ENCODE results near the gene PCGF3. TPM values are rescaled to one million over a fixed set of nuclear protein-coding genes. Genes with fewer than 3 reads are reported as not detected.

The PCGF3 gene
- total RNA-seq, 4 donors from 2014 or later, result 56.5 to 256 (median 97.2) TPM

GRCh38 chr4:678331-679103 is 27.1 kb upstream of the PCGF3 start:
- no peaks in the 10 kb centered on the region for H3K36me3 ChIP-seq
- no peaks in the 10 kb centered on the region for H3K27me3 ChIP-seq
- H3K27ac ChIP-seq, result no peak overlapping the region
- H3K9me3 ChIP-seq, result no peaks in the 10 kb centered on the region
- 76% methylated on average over 10 of the region's 14 CpGs; no CpG with 5 or more reads in 1 of the 2 donors for WGBS, 2 donors (ENCODE audit: low coverage in 1 of 2)
- in situ Hi-C loops (cut with MboI; ENCODE audit: low pct_ligation_motif_present in 1 of 4, low pct_unique_long_range_greater_than_20kb in 1 of 4, low sequenced_read_pairs in 3 of 4), result no loop called here
- no peak overlapping the region for H3K4me3 ChIP-seq
- DNase-seq, result no peak
- intact Hi-C loops (cut with DNase I; ENCODE audit: low total_unique reads), result no loop called here
- H3K4me1 ChIP-seq, result peaks cover 9 to 52% (median 46%) of the 10 kb centered on the region in 4 donors
- no peak for TF ChIP-seq POLR2AphosphoS5 (IDR thresholded peaks at IDR 0.05)
- TF ChIP-seq POLR2A (IDR thresholded peaks at IDR 0.05), result no peak
- TF ChIP-seq CTCF (IDR thresholded peaks at IDR 0.05), result no peak
- no peak for TF ChIP-seq EP300 (IDR thresholded peaks at IDR 0.05; ENCODE audit: low read depth)

GRCh38 chr4:679104-679481 is 26.5 kb upstream of the PCGF3 start:
- no peak for DNase-seq
- H3K4me3 ChIP-seq, result no peak overlapping the region
- TF ChIP-seq EP300 (IDR thresholded peaks at IDR 0.05; ENCODE audit: low read depth) (no peak), POLR2AphosphoS5 (IDR thresholded peaks at IDR 0.05) (no peak), POLR2A (IDR thresholded peaks at IDR 0.05) (no peak), CTCF (IDR thresholded peaks at IDR 0.05) (no peak)
- WGBS, 2 donors (ENCODE audit: low coverage in 1 of 2), result 86% methylated on average over 13 of the region's 13 CpGs; no CpG with 5 or more reads in 1 of the 2 donors
- H3K9me3 ChIP-seq, result no peaks in the 10 kb centered on the region
- H3K27me3 ChIP-seq, result no peaks in the 10 kb centered on the region
- H3K36me3 ChIP-seq, result no peaks in the 10 kb centered on the region
- no peak overlapping the region for H3K27ac ChIP-seq
- H3K4me1 ChIP-seq, result peaks cover 9 to 56% (median 50%) of the 10 kb centered on the region in 4 donors
- intact Hi-C loops (cut with DNase I; ENCODE audit: low total_unique reads), result no loop called here
- in situ Hi-C loops (cut with MboI; ENCODE audit: low pct_ligation_motif_present in 1 of 4, low pct_unique_long_range_greater_than_20kb in 1 of 4, low sequenced_read_pairs in 3 of 4), result no loop called here

GRCh38 chr4:679629-680028 is 26.0 kb upstream of the PCGF3 start:
- H3K27ac ChIP-seq, result no peak overlapping the region
- H3K4me1 ChIP-seq, result peaks cover 9 to 57% (median 51%) of the 10 kb centered on the region in 4 donors

More at GRCh38 chr4:679629-680028, 26.0 kb upstream of the PCGF3 start:
- in situ Hi-C loops (cut with MboI; ENCODE audit: low pct_ligation_motif_present in 1 of 4, low pct_unique_long_range_greater_than_20kb in 1 of 4, low sequenced_read_pairs in 3 of 4) (no loop called here), intact Hi-C loops (cut with DNase I; ENCODE audit: low total_unique reads) (no loop called here)
- Histone ChIP-seq H3K36me3 (no peaks in the 10 kb centered on the region), H3K4me3 (no peak overlapping the region), H3K9me3 (no peaks in the 10 kb centered on the region), H3K27me3 (no peaks in the 10 kb centered on the region)
- DNase-seq, result no peak
- TF ChIP-seq CTCF (IDR thresholded peaks at IDR 0.05) (no peak), EP300 (IDR thresholded peaks at IDR 0.05; ENCODE audit: low read depth) (no peak), POLR2AphosphoS5 (IDR thresholded peaks at IDR 0.05) (no peak), POLR2A (IDR thresholded peaks at IDR 0.05) (no peak)
- WGBS, 2 donors (ENCODE audit: low coverage in 1 of 2), result 78% methylated on average over 11 of the region's 11 CpGs; no CpG with 5 or more reads in 1 of the 2 donors

Measured in transverse colon (tissue), 4 donors.